K562 (cell line): ENCODE measurements around the gene ARFIP2. TPM values are rescaled to one million over a fixed set of nuclear protein-coding genes. Genes with fewer than 3 reads are reported as not detected.

Source experiments
- ARNT ChIP-seq, 2 experiments: fragments of 450-650 bp; IDR thresholded peaks; 2 replicates each; pipeline ENCODE4 v1.6.1; 2016; ENCODE audit warnings: mild to moderate bottlenecking in 1 of 2
- BRD4 ChIP-seq: fragments of 200-600 bp; sonication (generic); IDR thresholded peaks from 2 replicates; pipeline ENCODE4 v1.6.1; 2017; ENCODE audit warnings: inconsistent platforms
- CHD1 ChIP-seq: fragments of 200-600 bp; sonication (generic); IDR thresholded peaks from one replicate; pipeline ENCODE4 v1.6.1; 2012; ENCODE audit warnings: mild to moderate bottlenecking, moderate library complexity, low read length, inconsistent platforms
- CTCF ChIP-seq, 3 experiments: IDR thresholded peaks in 2 of 3; conservative IDR thresholded peaks in 1 of 3; 2 replicates each; pipeline ENCODE4 v1.5.1; 2011 to 2012; ENCODE audit warnings: low read length in 3 of 3, mild to moderate bottlenecking in 3 of 3, control low read depth in 2 of 3, improper control_type of control experiment in 1 of 3, inconsistent platforms in 1 of 3, low read depth in 1 of 3, mixed read lengths in 1 of 3, moderate library complexity in 1 of 3; ENCODE audit not compliant: insufficient read depth in 2 of 3
- MAX ChIP-seq: sonication (generic); formaldehyde crosslinking; IDR thresholded peaks from 2 replicates; pipeline ENCODE4 v1.9.0; 2022; ENCODE audit warnings: mild to moderate bottlenecking, missing genetic modification reagents
- MTA1 ChIP-seq: fragments of 450-650 bp; IDR thresholded peaks from 2 replicates; pipeline ENCODE4 v1.6.1; 2017; ENCODE audit warnings: borderline replicate concordance
- NFRKB ChIP-seq: fragments of 450-650 bp; IDR thresholded peaks from 2 replicates; pipeline ENCODE4 v1.6.1; 2016; ENCODE audit warnings: low read depth
- NR1H2 ChIP-seq: sonication (generic); formaldehyde crosslinking; IDR thresholded peaks from 2 replicates; pipeline ENCODE4 v1.4.0; 2020; ENCODE audit warnings: mild to moderate bottlenecking, missing genetic modification reagents
- POLR2G ChIP-seq: fragments of 200-400 bp; formaldehyde crosslinking; IDR thresholded peaks from 2 replicates; pipeline ENCODE4 v1.6.1; 2017; ENCODE audit warnings: low read depth, mild to moderate bottlenecking, antibody characterized with exemption, low read length, moderate library complexity
- RBM22 ChIP-seq: fragments of 200-400 bp; formaldehyde crosslinking; IDR thresholded peaks from 2 replicates; pipeline ENCODE4 v1.6.1; 2018; ENCODE audit warnings: low read length, low read depth; ENCODE audit not compliant: poor library complexity, severe bottlenecking
- THRA ChIP-seq: fragments of 450-650 bp; IDR thresholded peaks from 2 replicates; pipeline ENCODE4 v1.6.1; 2017; ENCODE audit warnings: mild to moderate bottlenecking, moderate library complexity
- YBX1 ChIP-seq: fragments of 450-650 bp; IDR thresholded peaks from 2 replicates; pipeline ENCODE4 v1.7.1; 2016; ENCODE audit warnings: mild to moderate bottlenecking
- ZBED1 ChIP-seq: IDR thresholded peaks from 2 replicates; pipeline ENCODE4 v1.6.1; 2014
- ZBTB49 ChIP-seq: sonication (generic); formaldehyde crosslinking; IDR thresholded peaks from 2 replicates; pipeline ENCODE4 v1.8.0; 2022; ENCODE audit warnings: missing genetic modification reagents, mild to moderate bottlenecking, borderline replicate concordance
- ZNF212 ChIP-seq: fragments of 450-650 bp; formaldehyde crosslinking; IDR thresholded peaks from 2 replicates; pipeline ENCODE4 v1.4.0; 2020; ENCODE audit warnings: mild to moderate bottlenecking
- ZNF444 ChIP-seq: fragments of 250-450 bp; sonication (Bioruptor Pico); IDR thresholded peaks from 2 replicates; pipeline ENCODE4 v1.4.0; 2020; ENCODE audit warnings: mild to moderate bottlenecking, moderate library complexity
- ZNF766 ChIP-seq: fragments of 200-800 bp; sonication (Bioruptor generic); conservative IDR thresholded peaks from 2 replicates; pipeline ENCODE4 v1.6.1; 2016; ENCODE audit warnings: missing genetic modification characterization, missing compliant biosample characterization
- polyA plus RNA-seq, 8 experiments: library from polyadenylated mRNA; depleted of rRNA in 4 of 8; stranded (reverse) in 5 of 8; unstranded in 3 of 8; fragments of >200 nt; fragmentation: Nextera tagmentation in 2 of 8; fragmentation: Illumina TruSeq in 1 of 8; extraction: Ambion mirVana in 2 of 8; extraction: Trizol in 1 of 8; gene quantifications; 2 replicates each; pipeline versions ENCODE4 v1.2.1 to v1.2.3, GENCODE V29; 2011 to 2014; ENCODE audit warnings: inconsistent platforms in 1 of 8, missing spikeins in 1 of 8
- total RNA-seq, 7 experiments: library from RNA; depleted of rRNA in 6 of 7; stranded (reverse); fragments of >200 nt in 6 of 7; fragmentation: Illumina TruSeq in 2 of 7; extraction: Trizol in 2 of 7; gene quantifications; 2 replicates each; pipeline versions ENCODE4 v1.2.1 to v1.2.3, GENCODE V29; 2011 to 2021; ENCODE audit warnings: low replicate concordance in 1 of 7
- TF ChIP-seq, protein P1 (sequence below), 2 experiments: fragments of 450-650 bp in 1 of 2; sonication (generic) in 1 of 2; formaldehyde crosslinking in 1 of 2; IDR thresholded peaks in 1 of 2; conservative IDR thresholded peaks in 1 of 2; 2 replicates each; pipeline versions ENCODE4 v1.6.1 to v1.8.1; 2016 to 2023; ENCODE audit warnings: mild to moderate bottlenecking in 2 of 2, moderate library complexity in 2 of 2, inconsistent platforms in 1 of 2, missing genetic modification reagents in 1 of 2
- TF ChIP-seq, protein P2 (sequence below), 2 experiments: fragments of 250-450 bp in 1 of 2; fragments of 450-650 bp in 1 of 2; sonication (Bioruptor Pico) in 1 of 2; IDR thresholded peaks; 2 replicates each; pipeline versions ENCODE4 v1.6.1 to v1.8.0; 2016 to 2021; ENCODE audit warnings: mild to moderate bottlenecking in 2 of 2, moderate library complexity in 2 of 2, missing compliant biosample characterization in 1 of 2, missing genetic modification characterization in 1 of 2

Gene ARFIP2
- total and polyA plus RNA-seq, 9 of the 15 experiments (the other 6 are each of a cell fraction or from before 2014, with no cell fraction given), result 11.8 to 74.1 (median 41.0) TPM

- TF ChIP-seq THRA (no peak), RBM22 (no peak), ZBED1 (peak; percentile 64; the same call in 1 of the 2 replicates), YBX1 (no peak), ZBTB49 (CRISPR knock-in tag) (peak; percentile 73; the same call in 1 of the 2 replicates), MTA1 (peak; percentile 94; the same call in 1 of the 2 replicates), POLR2G (peak; percentile 97), MAX (peak; percentile 56), CTCF (IDR thresholded peaks at IDR 0.05 in 2 of 3, conservative IDR thresholded peaks at IDR 0.05 in 1 of 3; ENCODE audit: insufficient read depth in 2 of 3, low read depth in 1 of 3, low read length in 3 of 3) (no peak), ZNF444 (CRISPR knock-in tag) (no peak), ZNF766 (no peak), ARNT (IDR thresholded peaks at IDR 0.05) (no peak), CHD1 (peak; percentile 76), ZNF212 (CRISPR knock-in tag) (no peak), NFRKB (no peak), BRD4 (peak; percentile 78; the same call in 1 of the 2 replicates), NR1H2 (no peak; the same call in 1 of the 2 replicates)
- TF ChIP-seq, protein P1, sequence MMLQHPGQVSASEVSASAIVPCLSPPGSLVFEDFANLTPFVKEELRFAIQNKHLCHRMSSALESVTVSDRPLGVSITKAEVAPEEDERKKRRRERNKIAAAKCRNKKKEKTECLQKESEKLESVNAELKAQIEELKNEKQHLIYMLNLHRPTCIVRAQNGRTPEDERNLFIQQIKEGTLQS (IDR thresholded peaks at IDR 0.05), result peak; percentile 67; the same call in 1 of the 2 replicates
- TF ChIP-seq, protein P1 (CRISPR knock-in tag; conservative IDR thresholded peaks at IDR 0.05), result 0 out of 2 replicates have a peak, but pooled peaks have one; percentile 27
- TF ChIP-seq, protein P2, sequence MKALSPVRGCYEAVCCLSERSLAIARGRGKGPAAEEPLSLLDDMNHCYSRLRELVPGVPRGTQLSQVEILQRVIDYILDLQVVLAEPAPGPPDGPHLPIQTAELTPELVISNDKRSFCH (CRISPR knock-in tag; IDR thresholded peaks at IDR 0.05), result no peak
- TF ChIP-seq, protein P2 (tag; IDR thresholded peaks at IDR 0.05), result peak; percentile 25
Measured at GRCh38 chr11:6481012-6481923, at the start of gene ARFIP2, which contains the start of gene TIMM10B (continued).
